NB4 (cell line): ENCODE measurements around the gene TSBP1.

Source experiments
- MYC ChIP-seq: IDR thresholded peaks from 2 replicates; pipeline ENCODE4 v1.6.1; 2011; ENCODE audit warnings: low read depth, low read length
- POLR2A ChIP-seq: IDR thresholded peaks from 2 replicates; pipeline ENCODE4 v1.6.1; 2011; ENCODE audit warnings: mild to moderate bottlenecking; ENCODE audit not compliant: insufficient read length; ENCODE audit errors: extremely low read depth
- TF ChIP-seq, protein P1 (sequence below): IDR thresholded peaks from one replicate; pipeline ENCODE4 v1.5.1; 2012; ENCODE audit warnings: low read depth, low read length
- TF ChIP-seq, protein P2 (sequence below): IDR thresholded peaks from 2 replicates; pipeline ENCODE4 v1.6.1; 2011; ENCODE audit warnings: low read depth, low read length

DNA sequence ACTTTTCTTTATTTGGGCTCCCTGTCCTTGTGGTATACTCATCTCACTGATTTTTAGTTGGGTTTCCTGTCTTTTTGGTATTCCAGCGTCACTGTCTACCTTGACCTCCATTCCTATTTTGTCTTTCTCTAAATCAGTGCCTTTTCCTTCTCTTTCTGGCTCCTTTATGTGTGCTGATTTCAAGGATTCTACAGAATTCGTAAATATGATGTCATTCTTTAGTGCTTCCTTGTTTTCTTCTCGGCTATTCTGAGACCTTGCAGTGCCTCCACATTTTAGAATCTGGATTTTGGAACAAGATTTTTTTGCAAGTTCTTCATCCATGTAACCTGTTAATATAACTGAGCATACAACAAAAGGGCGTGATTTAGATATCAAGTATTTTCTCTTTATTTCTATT, 78.0 kb downstream of the TSBP1 start:
- no peak for TF ChIP-seq POLR2A
- TF ChIP-seq, protein P1, sequence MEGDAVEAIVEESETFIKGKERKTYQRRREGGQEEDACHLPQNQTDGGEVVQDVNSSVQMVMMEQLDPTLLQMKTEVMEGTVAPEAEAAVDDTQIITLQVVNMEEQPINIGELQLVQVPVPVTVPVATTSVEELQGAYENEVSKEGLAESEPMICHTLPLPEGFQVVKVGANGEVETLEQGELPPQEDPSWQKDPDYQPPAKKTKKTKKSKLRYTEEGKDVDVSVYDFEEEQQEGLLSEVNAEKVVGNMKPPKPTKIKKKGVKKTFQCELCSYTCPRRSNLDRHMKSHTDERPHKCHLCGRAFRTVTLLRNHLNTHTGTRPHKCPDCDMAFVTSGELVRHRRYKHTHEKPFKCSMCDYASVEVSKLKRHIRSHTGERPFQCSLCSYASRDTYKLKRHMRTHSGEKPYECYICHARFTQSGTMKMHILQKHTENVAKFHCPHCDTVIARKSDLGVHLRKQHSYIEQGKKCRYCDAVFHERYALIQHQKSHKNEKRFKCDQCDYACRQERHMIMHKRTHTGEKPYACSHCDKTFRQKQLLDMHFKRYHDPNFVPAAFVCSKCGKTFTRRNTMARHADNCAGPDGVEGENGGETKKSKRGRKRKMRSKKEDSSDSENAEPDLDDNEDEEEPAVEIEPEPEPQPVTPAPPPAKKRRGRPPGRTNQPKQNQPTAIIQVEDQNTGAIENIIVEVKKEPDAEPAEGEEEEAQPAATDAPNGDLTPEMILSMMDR: no peak
- no peak for TF ChIP-seq MYC
- TF ChIP-seq, protein P2, sequence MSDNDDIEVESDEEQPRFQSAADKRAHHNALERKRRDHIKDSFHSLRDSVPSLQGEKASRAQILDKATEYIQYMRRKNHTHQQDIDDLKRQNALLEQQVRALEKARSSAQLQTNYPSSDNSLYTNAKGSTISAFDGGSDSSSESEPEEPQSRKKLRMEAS: no peak
